Stimulated activated CD4-positive, alpha-beta T cell treated with anti-CD3 and anti-CD28 coated beads, Interleukin-2, amount 100 ng/mL, for 4 hours (primary cell): ENCODE measurements around the gene BEST2.

ENCODE experiments used
- DNase-seq: peaks from one replicate; pipeline ENCODE4 v3.0.0-alpha.2; 2020; ENCODE audit warnings: low read depth

BEST2 gene

DNA sequence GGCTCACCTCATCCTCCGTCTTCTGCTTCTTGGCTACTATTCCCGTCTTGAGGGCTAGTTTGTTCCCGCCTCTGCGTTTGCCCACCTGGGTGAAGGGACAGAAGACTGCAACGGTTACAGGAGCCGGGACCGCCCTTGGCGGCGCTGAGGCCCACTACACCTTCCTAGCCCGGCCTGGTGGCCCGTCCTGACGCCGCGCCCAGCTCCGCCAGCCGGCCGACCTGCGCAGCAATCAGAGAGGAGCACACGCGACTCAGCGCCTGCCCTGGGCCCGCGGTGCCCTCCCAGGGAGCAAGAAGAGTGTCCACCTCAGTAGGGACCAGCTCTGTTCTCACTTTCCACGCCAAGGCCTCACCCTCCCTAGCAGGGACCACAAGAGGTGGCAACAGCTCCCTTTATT lies 20.3 kb upstream of the BEST2 start:
- no peak for DNase-seq

DNA sequence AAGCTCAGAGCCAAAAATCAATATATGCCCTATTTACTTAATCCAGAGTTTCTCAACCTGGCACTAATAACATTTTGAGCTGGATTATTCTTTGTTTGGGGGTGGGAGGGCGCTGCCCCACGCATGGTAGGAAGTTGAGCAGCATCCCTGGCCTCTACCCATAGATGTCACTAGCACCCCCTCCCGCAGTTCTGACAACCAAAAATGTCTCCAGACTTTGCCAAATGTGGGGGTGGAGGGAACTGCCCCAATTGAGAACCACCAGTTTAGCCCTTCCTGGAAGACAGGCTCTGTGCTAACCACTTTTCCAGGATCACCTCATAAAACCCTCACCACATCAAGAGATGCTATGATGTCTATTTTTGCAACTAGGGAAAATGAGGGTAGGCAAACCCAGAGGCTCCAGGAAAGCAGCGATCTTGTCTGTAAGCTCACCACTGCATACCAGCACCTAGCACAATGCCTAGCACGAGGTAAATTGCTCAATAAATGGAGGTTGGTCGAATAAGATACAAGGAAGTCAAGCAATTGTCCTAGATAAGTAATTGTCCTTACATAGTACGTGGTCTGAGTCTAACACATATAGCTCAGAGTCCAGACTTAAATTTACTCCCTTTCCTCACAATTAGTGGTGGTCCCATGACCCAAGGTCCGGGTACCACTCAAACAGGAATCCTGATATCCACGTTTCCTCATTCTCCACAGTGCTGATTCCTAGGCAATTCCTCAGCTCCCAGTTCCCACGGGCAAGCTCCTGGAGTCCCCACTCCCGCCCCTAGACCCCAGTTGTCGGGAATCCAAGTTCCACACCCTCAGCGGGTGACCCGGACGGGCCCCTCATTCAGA lies 18.0 kb upstream of the BEST2 start:
- peak; percentile 41 for DNase-seq

GRCh38 chr19:12736995-12737834 lies 14.4 kb upstream of the BEST2 start, which contains the start of gene GET3:
Gene GET3 (plus strand): TSS chr19:12737497. CDS start chr19:12737506, 9 bp downstream.
- DNase-seq, result peak; percentile 67

GRCh38 chr19:12737835-12738351 lies 13.7 kb upstream of the BEST2 start:
- no peak for DNase-seq

DNA sequence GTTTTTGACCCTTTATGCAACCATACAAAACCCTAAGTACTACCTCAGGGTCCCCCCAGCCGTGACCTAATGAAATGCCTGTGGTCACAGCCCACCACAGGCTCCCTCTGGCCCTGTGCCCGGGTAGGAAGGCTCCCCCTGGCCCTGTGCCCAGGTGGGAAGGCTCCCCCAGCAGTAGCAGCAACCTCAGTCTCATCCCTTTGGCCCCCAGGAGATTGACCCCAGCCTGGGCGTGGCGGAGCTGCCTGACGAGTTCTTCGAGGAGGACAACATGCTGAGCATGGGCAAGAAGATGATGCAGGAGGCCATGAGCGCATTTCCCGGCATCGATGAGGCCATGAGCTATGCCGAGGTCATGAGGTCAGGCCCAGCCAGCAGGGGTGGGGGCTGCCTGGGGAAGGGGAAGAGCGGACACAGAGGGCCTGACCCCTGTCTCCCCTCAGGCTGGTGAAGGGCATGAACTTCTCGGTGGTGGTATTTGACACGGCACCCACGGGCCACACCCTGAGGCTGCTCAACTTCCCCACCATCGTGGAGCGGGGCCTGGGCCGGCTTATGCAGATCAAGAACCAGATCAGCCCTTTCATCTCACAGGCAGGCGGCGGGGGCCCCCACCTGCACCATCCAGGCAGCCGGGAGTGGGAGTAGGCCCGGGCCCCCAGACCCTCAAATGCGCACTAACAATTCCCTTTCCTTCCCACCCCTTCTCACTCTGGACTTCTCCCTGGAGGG lies 6.3 kb upstream of the BEST2 start:
- no peak for DNase-seq

DNA sequence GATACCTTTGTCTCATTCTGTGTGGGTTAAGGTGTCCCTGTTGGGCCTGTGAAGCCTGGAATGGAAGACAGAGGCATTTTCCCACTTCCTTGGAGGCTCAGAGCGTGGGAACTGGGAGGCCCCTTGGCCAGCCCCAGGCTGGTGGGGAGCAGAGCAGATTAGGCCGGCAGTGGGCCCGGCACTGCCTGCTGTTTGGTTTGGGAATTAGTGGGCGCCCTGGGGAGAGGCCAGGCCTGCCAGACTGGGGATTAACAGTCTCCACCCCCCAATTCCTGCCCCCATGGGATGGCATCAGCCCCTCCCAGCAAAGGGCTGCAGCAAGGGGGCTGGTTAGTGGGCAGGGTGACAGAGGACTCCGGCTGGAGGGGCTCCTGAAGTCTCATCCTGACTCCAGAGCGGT lies 3.1 kb upstream of the BEST2 start:
- DNase-seq, result no peak

DNA sequence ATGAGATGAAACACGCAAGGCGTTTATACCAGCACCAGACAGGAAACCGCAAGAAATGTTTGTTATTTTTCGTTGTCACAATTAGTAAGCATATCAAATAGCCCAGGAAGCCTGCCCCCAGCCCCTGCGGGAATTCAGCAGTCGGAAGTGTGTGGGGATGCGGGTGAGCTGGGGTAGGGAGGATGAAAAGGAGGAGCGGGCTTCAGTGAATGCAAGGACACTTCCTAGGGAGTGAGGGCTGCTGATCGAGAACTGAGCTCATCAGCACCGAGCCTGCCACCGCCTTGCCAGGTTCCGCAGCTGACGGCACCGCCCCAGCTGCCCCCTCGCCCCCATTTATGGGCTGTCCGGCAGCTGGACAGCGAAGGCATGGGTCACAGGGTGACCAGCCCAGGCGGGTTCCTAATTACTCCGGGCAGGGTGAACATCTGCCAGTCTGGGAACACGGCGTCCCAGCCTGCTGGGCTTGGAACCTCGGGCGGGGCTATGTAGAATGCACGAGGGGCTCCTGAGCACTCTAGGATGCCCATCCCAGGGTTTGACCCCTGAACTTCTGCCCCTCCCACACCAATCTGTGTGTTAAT lies 1.6 kb upstream of the BEST2 start:
- no peak for DNase-seq

DNA sequence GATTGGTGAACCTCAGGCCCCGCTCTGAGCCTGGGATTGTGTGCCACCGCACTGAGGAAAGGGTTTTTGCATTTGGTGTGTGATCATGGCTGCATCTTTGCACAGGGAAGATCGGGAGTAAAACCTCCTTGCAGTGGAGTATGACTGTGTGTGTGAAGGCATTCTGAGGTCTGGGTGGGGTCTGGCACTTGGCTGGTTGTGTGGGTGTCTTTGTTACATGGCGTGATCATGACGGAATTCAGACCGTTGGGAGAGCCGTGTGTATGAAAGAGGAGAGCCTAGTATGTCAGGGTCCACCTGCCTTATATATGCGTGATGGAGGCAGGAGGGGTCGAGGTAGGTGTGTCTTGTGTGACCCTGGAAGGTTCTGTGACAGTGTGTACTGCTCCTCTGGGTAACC lies 740 bp upstream of the BEST2 start:
- no peak for DNase-seq

DNA sequence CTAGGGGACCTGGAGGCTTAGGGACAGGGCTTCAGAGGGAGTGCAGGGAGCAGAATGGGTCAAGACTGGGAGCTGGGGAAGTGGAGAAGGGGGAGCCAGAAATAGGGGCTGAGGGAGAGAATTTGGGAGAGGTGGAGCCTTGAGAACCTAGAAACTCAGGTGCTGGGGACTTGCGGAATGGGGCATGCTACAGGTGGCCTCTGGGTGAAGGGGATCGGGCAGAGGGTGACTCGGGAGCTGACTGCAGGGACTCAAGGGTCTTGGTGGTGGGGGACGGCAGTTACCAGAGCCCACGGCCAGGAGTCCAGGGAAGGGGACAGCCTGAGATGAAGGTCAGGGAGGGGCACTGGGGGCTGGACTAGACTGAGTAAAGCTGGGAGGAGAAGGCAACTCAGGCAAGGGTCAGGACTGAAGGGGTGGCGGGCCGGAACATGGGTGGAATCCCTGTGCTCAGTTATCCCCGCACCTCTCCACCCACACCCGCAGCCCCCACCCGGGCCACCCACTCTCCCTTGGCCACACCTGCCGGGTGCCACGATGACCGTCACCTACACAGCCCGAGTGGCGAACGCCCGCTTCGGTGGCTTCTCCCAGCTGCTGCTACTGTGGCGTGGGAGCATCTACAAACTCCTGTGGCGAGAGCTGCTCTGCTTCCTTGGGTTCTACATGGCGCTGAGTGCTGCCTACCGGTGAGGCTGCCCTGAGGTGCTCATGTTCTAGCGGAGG lies 628 bp downstream of the BEST2 start:
- no peak for DNase-seq

DNA sequence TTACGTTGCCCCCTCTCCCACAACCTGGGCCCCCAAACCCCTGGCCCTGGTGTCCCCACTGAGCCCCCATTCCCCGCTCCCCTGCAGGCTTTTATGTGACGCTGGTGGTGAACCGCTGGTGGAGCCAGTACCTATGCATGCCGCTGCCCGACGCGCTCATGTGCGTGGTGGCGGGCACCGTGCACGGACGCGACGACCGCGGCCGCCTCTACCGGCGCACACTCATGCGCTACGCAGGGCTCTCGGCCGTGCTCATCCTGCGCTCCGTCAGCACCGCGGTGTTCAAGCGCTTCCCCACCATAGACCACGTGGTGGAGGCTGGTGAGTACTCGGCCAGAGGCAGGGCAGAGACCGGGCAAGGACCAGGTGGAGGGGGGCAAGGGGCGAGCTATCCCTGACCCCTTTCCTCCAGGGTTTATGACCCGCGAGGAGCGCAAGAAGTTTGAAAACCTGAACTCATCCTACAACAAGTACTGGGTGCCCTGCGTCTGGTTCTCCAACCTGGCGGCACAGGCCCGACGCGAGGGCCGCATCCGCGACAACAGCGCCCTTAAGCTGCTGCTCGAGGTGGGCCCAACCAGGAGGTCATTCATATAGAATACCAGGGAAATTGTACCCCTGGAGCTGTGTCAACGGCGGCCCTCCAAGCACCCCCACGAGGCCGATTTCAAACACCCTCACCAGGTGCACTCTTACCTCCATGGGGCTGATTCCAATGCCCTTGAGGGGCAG lies 3.0 kb downstream of the BEST2 start:
- DNase-seq, result no peak

DNA sequence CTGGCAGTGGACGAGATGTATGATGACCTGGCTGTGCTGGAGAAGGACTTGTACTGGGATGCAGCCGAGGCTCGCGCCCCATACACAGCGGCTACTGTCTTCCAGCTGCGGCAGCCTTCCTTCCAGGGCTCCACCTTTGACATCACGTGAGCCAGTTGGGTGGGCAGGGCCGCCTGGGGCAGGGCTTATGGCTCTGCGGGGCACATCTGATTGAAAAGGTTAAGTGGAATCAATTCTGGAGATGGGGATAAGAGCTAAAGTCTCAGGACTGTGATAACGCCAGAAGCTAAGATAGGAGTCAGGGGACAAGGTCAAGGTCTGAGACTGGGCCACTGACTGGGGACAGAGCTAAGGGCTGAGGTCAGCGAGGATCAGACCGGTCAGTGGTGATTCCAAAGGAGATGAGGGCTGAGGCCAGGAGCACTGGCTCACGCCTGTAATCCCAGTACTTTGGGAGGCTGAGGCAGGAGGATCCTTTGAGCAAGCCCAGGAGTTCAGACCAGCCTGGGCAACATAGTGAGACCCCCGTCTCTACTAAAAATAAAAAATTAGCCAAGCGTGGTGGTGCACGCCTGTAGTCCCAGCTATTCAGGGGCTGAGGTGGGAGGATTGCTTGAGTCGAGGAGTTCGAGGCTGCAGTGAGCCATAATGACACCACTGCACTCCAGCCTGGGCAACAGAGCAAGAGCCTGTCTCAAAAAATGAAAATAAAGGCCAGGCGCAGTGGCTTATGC lies 4.7 kb downstream of the BEST2 start:
- DNase-seq, result no peak

GRCh38 chr19:12757544-12758274 lies 6.1 kb downstream of the BEST2 start:
- DNase-seq, result no peak

GRCh38 chr19:12759686-12760085 lies 8.1 kb downstream of the BEST2 start:
- no peak for DNase-seq

DNA sequence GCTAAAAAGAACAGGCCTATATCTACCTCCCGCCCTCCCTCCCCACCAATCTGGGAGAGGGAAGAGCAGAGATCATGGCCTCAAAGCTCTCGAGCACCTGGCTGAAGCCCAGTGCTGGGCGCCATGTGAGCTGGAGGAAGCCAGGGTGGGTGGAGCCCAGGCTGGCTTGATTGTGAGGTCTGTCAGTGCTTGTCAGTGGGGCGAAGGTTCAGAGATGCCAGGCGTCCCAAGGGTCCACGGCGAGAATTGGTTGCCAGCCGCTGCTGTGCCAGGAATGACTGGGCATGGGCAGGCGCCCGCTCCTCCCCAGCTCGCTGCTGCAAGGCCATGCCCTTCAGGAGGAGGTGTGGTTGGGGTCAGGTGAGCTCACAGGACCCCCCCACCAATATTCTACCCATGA lies 11.5 kb downstream of the BEST2 start:
- no peak for DNase-seq

DNA sequence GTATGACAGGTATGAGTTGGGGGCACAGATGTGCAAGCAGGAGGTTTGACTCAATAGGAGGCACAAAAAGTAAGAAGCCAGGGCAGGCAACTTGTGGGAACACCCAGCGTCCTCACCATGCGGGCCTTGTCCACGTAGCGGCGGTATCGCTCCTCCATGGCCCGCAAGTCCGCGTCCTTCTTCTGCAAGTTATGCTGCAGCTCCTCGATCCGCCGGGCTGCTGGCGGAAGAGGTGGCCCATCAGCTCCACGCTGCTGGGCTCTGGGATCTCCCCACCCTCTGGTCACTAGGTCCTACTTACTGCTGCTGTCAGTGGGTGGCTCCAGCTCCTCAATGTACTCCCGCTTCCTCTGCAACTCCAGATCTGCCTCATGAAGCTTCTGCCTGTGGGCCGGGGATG lies 13.1 kb downstream of the BEST2 start:
- no peak for DNase-seq

DNA sequence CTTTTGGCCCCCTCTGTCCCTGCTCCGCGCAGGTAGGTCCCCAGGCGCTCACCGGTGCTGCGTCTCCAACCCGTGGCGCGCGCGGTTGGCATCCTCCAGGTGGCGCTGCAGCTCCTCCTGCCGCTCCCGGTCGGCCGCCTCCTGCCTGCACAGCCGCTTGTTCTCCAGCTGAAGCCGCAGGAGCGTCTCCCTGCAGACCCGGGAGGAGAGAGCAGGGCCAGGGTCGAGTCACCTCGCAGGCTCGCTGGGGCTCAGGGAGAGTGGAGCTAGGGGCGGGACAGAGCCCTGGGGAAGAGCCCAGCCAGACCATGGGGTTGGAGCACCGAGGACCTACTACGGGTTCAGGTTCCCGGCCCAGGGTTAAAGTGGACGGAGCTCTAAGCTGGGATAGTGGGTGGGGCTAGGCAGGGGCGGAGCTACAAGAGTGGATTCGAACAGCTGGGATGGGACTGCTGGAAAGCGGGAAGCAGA lies 14.5 kb downstream of the BEST2 start:
- no peak for DNase-seq

- DNase-seq, result no peak
Measured at GRCh38 chr19:12767150-12767549, 15.6 kb downstream of the BEST2 start.

GRCh38 chr19:12767666-12768065 lies 16.1 kb downstream of the BEST2 start:
- DNase-seq, result no peak

- DNase-seq, result peak; percentile 67
Measured at GRCh38 chr19:12769689-12770088, 18.1 kb downstream of the BEST2 start.
